Ovary (tissue), 3 donors: ENCODE data around the gene FTO.

Experiments
- EP300 ChIP-seq: sonication (generic); formaldehyde crosslinking; IDR thresholded peaks from one replicate; pipeline ENCODE4 v1.6.1; 2017; ENCODE audit warnings: antibody characterized with exemption
- POLR2A ChIP-seq: fragments of 450-650 bp; IDR thresholded peaks from one replicate; pipeline ENCODE4 v1.6.1; 2017; ENCODE audit warnings: antibody characterized with exemption, mild to moderate bottlenecking, moderate library complexity
- TF ChIP-seq, protein P1 (sequence below), 3 donors: fragments of 450-650 bp in 2 of 3; fragments of 200-600 bp in 1 of 3; IDR thresholded peaks; one replicate each; pipeline versions ENCODE4 v1.5.1 to v1.8.0; 2016 to 2022; ENCODE audit warnings: antibody characterized with exemption in 3 of 3, mild to moderate bottlenecking in 1 of 3
- donor health status: DM: no; HTN: no; CAD: no.

DNA sequence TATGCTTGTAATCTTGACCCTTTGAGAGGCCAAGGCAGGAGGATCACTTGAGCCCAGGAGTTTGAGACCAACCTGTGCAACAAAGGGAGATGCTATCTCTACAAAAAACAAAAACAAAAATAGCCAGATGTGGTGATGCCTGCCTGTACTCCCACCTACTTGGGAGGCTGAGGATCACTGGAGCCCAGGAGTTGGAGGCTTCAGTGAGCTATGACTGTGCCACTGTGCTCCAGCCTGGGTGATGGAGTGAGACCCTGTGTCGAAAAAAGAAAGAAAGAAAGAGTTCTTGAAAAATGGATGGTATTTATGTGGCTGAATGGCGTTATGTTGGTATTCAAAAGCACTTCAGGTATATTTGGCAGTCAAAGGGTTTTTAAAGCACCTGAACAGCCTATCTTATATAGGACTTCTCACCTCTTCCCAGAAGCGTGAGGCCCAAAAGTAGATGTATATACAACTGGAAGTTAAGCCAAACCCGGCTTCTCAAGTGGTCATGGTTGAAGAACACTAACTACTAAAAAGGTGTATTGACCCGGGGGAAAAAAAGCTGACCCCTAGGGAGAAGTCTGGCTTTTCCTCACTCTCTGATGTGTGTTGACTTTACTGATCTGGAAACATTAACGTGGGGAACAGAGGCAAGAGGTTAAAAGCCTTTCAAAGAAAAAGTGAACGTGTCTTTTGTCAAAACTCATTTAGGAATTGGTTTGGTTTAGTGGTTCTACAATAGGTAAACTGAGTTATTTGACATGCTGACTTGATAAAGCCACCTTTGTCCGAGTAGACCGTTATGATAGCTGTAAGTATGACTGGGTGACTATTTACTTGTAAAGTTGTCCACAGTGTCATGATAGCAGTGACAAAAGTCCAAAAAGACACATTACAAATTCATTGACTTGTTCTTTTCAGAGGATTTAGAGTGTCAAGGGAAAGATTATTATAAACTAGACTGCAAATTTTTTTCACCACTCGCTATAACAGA lies 399.2 kb downstream of the FTO start:
- TF ChIP-seq POLR2A: no peak
- TF ChIP-seq, protein P1, sequence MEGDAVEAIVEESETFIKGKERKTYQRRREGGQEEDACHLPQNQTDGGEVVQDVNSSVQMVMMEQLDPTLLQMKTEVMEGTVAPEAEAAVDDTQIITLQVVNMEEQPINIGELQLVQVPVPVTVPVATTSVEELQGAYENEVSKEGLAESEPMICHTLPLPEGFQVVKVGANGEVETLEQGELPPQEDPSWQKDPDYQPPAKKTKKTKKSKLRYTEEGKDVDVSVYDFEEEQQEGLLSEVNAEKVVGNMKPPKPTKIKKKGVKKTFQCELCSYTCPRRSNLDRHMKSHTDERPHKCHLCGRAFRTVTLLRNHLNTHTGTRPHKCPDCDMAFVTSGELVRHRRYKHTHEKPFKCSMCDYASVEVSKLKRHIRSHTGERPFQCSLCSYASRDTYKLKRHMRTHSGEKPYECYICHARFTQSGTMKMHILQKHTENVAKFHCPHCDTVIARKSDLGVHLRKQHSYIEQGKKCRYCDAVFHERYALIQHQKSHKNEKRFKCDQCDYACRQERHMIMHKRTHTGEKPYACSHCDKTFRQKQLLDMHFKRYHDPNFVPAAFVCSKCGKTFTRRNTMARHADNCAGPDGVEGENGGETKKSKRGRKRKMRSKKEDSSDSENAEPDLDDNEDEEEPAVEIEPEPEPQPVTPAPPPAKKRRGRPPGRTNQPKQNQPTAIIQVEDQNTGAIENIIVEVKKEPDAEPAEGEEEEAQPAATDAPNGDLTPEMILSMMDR (IDR thresholded peaks at IDR 0.05): no peak
- no peak for TF ChIP-seq EP300
